Spleen (tissue), 11 donors: Measurements from ENCODE around the gene CIT. TPM values are rescaled to one million over a fixed set of nuclear protein-coding genes. Genes with fewer than 3 reads are reported as not detected.

ENCODE experiments used
- DNase-seq: peaks from one replicate; pipeline ENCODE4 v3.0.0-alpha.2; 2020
- H3K27ac ChIP-seq, 8 donors: fragments of 200-600 bp; sonication (generic) in 7 of 8; 1 replicate in 4 of 8; 2 replicates in 4 of 8; pipeline versions ENCODE4 v1.5.0 to v1.8.0; 2016 to 2021; ENCODE audit warnings: inconsistent platforms in 4 of 8, mild to moderate bottlenecking in 4 of 8, moderate library complexity in 1 of 8
- H3K27me3 ChIP-seq, 7 donors: fragments of 200-600 bp; sonication (generic) in 6 of 7; replicated peaks in 1 of 7; 1 replicate in 4 of 7; 2 replicates in 3 of 7; pipeline versions ENCODE4 v1.5.0 to v1.8.0; 2016 to 2021; ENCODE audit warnings: inconsistent platforms in 3 of 7, mild to moderate bottlenecking in 1 of 7
- H3K36me3 ChIP-seq, 6 donors: fragments of 200-600 bp; sonication (generic) in 5 of 6; 1 replicate in 4 of 6; 2 replicates in 2 of 6; pipeline versions ENCODE4 v1.5.0 to v1.8.0; 2016 to 2021; ENCODE audit warnings: inconsistent platforms in 2 of 6
- H3K4me1 ChIP-seq, 6 donors: fragments of 200-600 bp; sonication (generic) in 5 of 6; 1 replicate in 3 of 6; 2 replicates in 3 of 6; pipeline versions ENCODE4 v1.5.0 to v1.8.0; 2016 to 2021; ENCODE audit warnings: inconsistent platforms in 3 of 6
- H3K4me3 ChIP-seq, 8 donors: fragments of 200-600 bp; sonication (generic) in 7 of 8; 1 replicate in 4 of 8; 2 replicates in 4 of 8; pipeline versions ENCODE4 v1.5.0 to v1.8.0; 2016 to 2021; ENCODE audit warnings: inconsistent platforms in 4 of 8, mild to moderate bottlenecking in 4 of 8, moderate library complexity in 2 of 8
- H3K9me3 ChIP-seq, 8 donors: fragments of 200-600 bp; sonication (generic) in 7 of 8; 1 replicate in 4 of 8; 2 replicates in 4 of 8; pipeline versions ENCODE4 v1.5.0 to v1.8.0; 2016 to 2021; ENCODE audit warnings: inconsistent platforms in 4 of 8
- CTCF ChIP-seq, 11 experiments: fragments of 200-600 bp in 7 of 11; fragments of 450-650 bp in 4 of 11; sonication (generic) in 4 of 11; IDR thresholded peaks in 8 of 11; conservative IDR thresholded peaks in 3 of 11; 1 replicate in 7 of 11; 2 replicates in 4 of 11; pipeline versions ENCODE4 v1.4.0 to v1.8.0; 2016 to 2021; ENCODE audit warnings: antibody characterized with exemption in 11 of 11, inconsistent platforms in 4 of 11, mild to moderate bottlenecking in 1 of 11
- POLR2A ChIP-seq, 3 donors: fragments of 450-650 bp; IDR thresholded peaks; one replicate each; pipeline ENCODE4 v1.5.1; 2017; ENCODE audit warnings: antibody characterized with exemption in 3 of 3, mild to moderate bottlenecking in 1 of 3
- POLR2AphosphoS5 ChIP-seq, 3 donors: sonication (generic); formaldehyde crosslinking; IDR thresholded peaks; one replicate each; pipeline ENCODE4 v1.5.1; 2017; ENCODE audit warnings: antibody characterized with exemption in 3 of 3
- WGBS, 5 donors: extraction: QIAGEN DNeasy Blood & Tissue Kit in 3 of 5; methylation state at CpG; one replicate each; pipeline versions ENCODE4 v1.1.5 to v1.1.7; 2013 to 2018; 5-methylcytosine and 5-hydroxymethylcytosine counted together
- intact Hi-C: fragments of 100-400 bp; cut with DNase I; formaldehyde crosslinking; loops from one replicate; pipeline ENCODE4 v1.15.0; 2023; ENCODE audit warnings: low total_unique reads
- polyA plus RNA-seq, 3 donors: library from polyadenylated mRNA; stranded (reverse); fragments of 200-250 nt; gene quantifications; one replicate each; pipeline ENCODE4 v1.2.1, GENCODE V29; 2013
- total RNA-seq, 7 donors: library from RNA; depleted of rRNA in 3 of 7; stranded (reverse); fragments of >200 nt in 3 of 7; fragmentation: NEBNext Ultra II Directional in 4 of 7; extraction: Animal tissue kit (Norgen Biotek cat#: 25700) in 4 of 7; gene quantifications; one replicate each; pipeline versions ENCODE4 v1.1.0 to v1.2.1, GENCODE V29; 2016 to 2021
- donor health status: healthy with polysubstance abuse.
- donor health status: DM: no; HTN: no; CAD: no; lungs with moderate emphysema.
- donor health status: DM: no; HTN: no; CAD: no.
- donor health status: Bipolar disorder and iron deficiency.
- donor health status: healthy.
- donor health status: DM: no; HTN: no; CAD: no.
- donor health status: DM: yes; HTN: yes; CAD: no.

The CIT gene
- total and polyA plus RNA-seq, 10 donors = 1.9 to 54.3 (median 24.5) TPM

- TF ChIP-seq POLR2A (IDR thresholded peaks at IDR 0.05) (peak in 1 of 3 donors; percentile 6), CTCF (IDR thresholded peaks at IDR 0.05 in 8 of 11, conservative IDR thresholded peaks at IDR 0.05 in 3 of 11) (no peak), POLR2AphosphoS5 (IDR thresholded peaks at IDR 0.05) (peak in 2 of 3 donors; percentile 16 to 51)
- intact Hi-C loops = no loop called here
- H3K4me3 ChIP-seq = no peak overlapping the region
- no peaks in the 10 kb centered on the region for H3K9me3 ChIP-seq
- no peak for DNase-seq
- H3K27me3 ChIP-seq = no peaks in the 10 kb centered on the region
- 39 to 42% (median 40%) methylated on average over 3 of the region's 3 CpGs for WGBS, 5 donors
- H3K4me1 ChIP-seq = peaks cover 0 to 57% (median 24%) of the 10 kb centered on the region in 6 donors
- H3K27ac ChIP-seq = peak overlapping the region; percentile 14 to 81 (median 74)
- peaks cover 0 to 58% (median 45%) of the 10 kb centered on the region in 6 donors for H3K36me3 ChIP-seq
Observed at GRCh38 chr12:119682639-119683252, 194.4 kb downstream of the CIT start.

GRCh38 chr12:119681728-119682638 is 195.1 kb downstream of the CIT start:
- Histone ChIP-seq H3K4me3 (no peak overlapping the region), H3K27me3 (no peaks in the 10 kb centered on the region), H3K36me3 (peaks cover 5 to 59% (median 53%) of the 10 kb centered on the region in 6 donors), H3K27ac (peak overlapping the region; percentile 14 to 81 (median 74)), H3K9me3 (no peaks in the 10 kb centered on the region), H3K4me1 (peaks cover 0 to 57% (median 24%) of the 10 kb centered on the region in 6 donors)
- intact Hi-C loops = no loop called here
- DNase-seq = no peak
- TF ChIP-seq POLR2AphosphoS5 (IDR thresholded peaks at IDR 0.05) (no peak), CTCF (IDR thresholded peaks at IDR 0.05 in 8 of 11, conservative IDR thresholded peaks at IDR 0.05 in 3 of 11) (no peak), POLR2A (IDR thresholded peaks at IDR 0.05) (no peak)
- WGBS, 5 donors = 68 to 76% (median 74%) methylated on average over 9 of the region's 9 CpGs

GRCh38 chr12:119681111-119681510 is 196.0 kb downstream of the CIT start:
- TF ChIP-seq POLR2A (IDR thresholded peaks at IDR 0.05) = no peak
- 92 to 98% (median 96%) methylated on average over 7 to 8 of the region's 8 CpGs for WGBS, 5 donors
- Histone ChIP-seq H3K4me3 (no peak overlapping the region), H3K27ac (peak overlapping the region in 4 of 8 donors; percentile 74 to 81 (median 76)), H3K27me3 (no peaks in the 10 kb centered on the region), H3K36me3 (peaks cover 6 to 62% (median 61%) of the 10 kb centered on the region in 6 donors), H3K4me1 (peaks cover 0 to 58% (median 27%) of the 10 kb centered on the region in 6 donors), H3K9me3 (no peaks in the 10 kb centered on the region)
- no peak for DNase-seq
- intact Hi-C loops = no loop called here

GRCh38 chr12:119679490-119679889 is 197.6 kb downstream of the CIT start:
- no peak for TF ChIP-seq CTCF (IDR thresholded peaks at IDR 0.05 in 8 of 11, conservative IDR thresholded peaks at IDR 0.05 in 3 of 11)
- TF ChIP-seq POLR2AphosphoS5 (IDR thresholded peaks at IDR 0.05) = peak; percentile 39 to 57 (median 55)
- no peak for TF ChIP-seq POLR2A (IDR thresholded peaks at IDR 0.05)
- Histone ChIP-seq H3K27ac (peak overlapping the region in 5 of 8 donors; percentile 29 to 81 (median 55)), H3K4me1 (peaks cover 7 to 75% (median 34%) of the 10 kb centered on the region in 6 donors), H3K9me3 (no peaks in the 10 kb centered on the region), H3K27me3 (no peaks in the 10 kb centered on the region), H3K4me3 (no peak overlapping the region), H3K36me3 (peaks cover 6 to 79% (median 75%) of the 10 kb centered on the region in 6 donors)
- WGBS, 5 donors = 75 to 93% (median 81%) methylated on average over 6 to 10 of the region's 10 CpGs
- DNase-seq = no peak
- intact Hi-C loops = no loop called here
